Left ventricle myocardium inferior (tissue), 1 donor: ENCODE data around the gene HERC2. TPM values are rescaled to one million over a fixed set of nuclear protein-coding genes. Genes with fewer than 3 reads are reported as not detected.
"Not testable (repeated sequence)": the region's sequence is repeated elsewhere in the genome, so short reads cannot be mapped to it uniquely, and the experiment has no call there.

ENCODE experiments used
- DNase-seq: peaks from one replicate; pipeline ENCODE4 v3.0.0-alpha.2; 2020
- H3K27ac ChIP-seq: fragments of 200-600 bp; replicated peaks from 2 replicates; pipeline ENCODE4 v1.8.0; 2021
- H3K27me3 ChIP-seq: fragments of 200-600 bp; 2 replicates; pipeline ENCODE4 v1.8.0; 2021; ENCODE audit warnings: low read depth
- H3K36me3 ChIP-seq: fragments of 200-600 bp; 2 replicates; pipeline ENCODE4 v1.8.0; 2021
- H3K4me1 ChIP-seq: fragments of 200-600 bp; 2 replicates; pipeline ENCODE4 v1.8.0; 2021
- H3K4me3 ChIP-seq: fragments of 200-600 bp; 2 replicates; pipeline ENCODE4 v1.8.0; 2021; ENCODE audit warnings: mild to moderate bottlenecking, moderate library complexity
- H3K9me3 ChIP-seq: fragments of 200-600 bp; replicated peaks from 2 replicates; pipeline ENCODE4 v1.8.0; 2021
- intact Hi-C: fragments of 100-400 bp; cut with micrococcal nuclease; formaldehyde crosslinking; loops from one replicate; pipeline ENCODE4 v1.11.0; 2022
- total RNA-seq: library from RNA; stranded (reverse); fragmentation: NEBNext Ultra II Directional; extraction: Animal tissue kit (Norgen Biotek cat#: 25700); gene quantifications from one replicate; pipeline ENCODE4 v1.2.1, GENCODE V29; 2021
- TF ChIP-seq, protein P1 (sequence below): fragments of 200-600 bp; IDR thresholded peaks from 2 replicates; pipeline ENCODE4 v1.8.0; 2021; ENCODE audit warnings: antibody characterized with exemption, mild to moderate bottlenecking, borderline replicate concordance
- donor health status: DM: no; HTN: yes; CAD: no; lungs with severe emphysema.

The HERC2 gene
- total RNA-seq, 1 donor from 2014 or later, result 45.8 TPM

DNA sequence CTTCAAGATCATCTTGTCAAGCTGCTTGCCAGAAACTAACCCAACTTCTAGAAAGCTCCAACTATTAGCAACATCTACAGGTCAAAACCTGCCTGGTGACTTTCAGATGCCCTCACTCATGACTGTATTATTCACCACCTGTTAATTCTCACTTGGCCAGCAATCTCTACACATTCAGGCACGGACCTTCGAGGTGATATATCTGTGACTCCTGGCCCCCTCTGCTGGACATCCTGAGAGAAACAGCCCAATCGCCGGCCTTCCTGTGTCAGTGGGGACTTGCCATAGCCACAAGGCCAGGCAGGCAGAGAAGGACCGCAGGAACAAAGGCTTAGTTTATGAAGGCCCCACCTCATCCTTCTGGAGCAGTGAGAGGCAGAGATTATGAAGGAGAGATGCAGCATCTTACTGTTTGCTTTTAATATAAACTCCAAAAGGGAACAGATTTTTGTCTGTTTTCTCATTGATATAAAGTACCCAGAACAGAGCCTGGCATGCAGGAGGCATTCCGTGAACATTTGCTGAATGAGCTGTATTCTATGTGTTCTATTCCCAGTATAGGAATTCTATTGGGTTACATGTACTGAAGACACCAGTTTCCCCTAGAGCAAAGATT, 198.5 kb downstream of the HERC2 start:
- no peaks in the 10 kb centered on the region for H3K27me3 ChIP-seq
- H3K9me3 ChIP-seq, result no peaks in the 10 kb centered on the region
- no peak overlapping the region for H3K4me3 ChIP-seq
- TF ChIP-seq, protein P1, sequence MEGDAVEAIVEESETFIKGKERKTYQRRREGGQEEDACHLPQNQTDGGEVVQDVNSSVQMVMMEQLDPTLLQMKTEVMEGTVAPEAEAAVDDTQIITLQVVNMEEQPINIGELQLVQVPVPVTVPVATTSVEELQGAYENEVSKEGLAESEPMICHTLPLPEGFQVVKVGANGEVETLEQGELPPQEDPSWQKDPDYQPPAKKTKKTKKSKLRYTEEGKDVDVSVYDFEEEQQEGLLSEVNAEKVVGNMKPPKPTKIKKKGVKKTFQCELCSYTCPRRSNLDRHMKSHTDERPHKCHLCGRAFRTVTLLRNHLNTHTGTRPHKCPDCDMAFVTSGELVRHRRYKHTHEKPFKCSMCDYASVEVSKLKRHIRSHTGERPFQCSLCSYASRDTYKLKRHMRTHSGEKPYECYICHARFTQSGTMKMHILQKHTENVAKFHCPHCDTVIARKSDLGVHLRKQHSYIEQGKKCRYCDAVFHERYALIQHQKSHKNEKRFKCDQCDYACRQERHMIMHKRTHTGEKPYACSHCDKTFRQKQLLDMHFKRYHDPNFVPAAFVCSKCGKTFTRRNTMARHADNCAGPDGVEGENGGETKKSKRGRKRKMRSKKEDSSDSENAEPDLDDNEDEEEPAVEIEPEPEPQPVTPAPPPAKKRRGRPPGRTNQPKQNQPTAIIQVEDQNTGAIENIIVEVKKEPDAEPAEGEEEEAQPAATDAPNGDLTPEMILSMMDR, result peak; percentile 76
- intact Hi-C loops, result loop anchor here (5.0 kb wide), 1 partner anchor 36 kb away; no protein-coding TSS in a partner anchor
- peak; percentile 45 for DNase-seq
- H3K27ac ChIP-seq, result no peak overlapping the region
- H3K36me3 ChIP-seq, result peaks cover 69% of the 10 kb centered on the region
- peaks cover 16% of the 10 kb centered on the region for H3K4me1 ChIP-seq

DNA sequence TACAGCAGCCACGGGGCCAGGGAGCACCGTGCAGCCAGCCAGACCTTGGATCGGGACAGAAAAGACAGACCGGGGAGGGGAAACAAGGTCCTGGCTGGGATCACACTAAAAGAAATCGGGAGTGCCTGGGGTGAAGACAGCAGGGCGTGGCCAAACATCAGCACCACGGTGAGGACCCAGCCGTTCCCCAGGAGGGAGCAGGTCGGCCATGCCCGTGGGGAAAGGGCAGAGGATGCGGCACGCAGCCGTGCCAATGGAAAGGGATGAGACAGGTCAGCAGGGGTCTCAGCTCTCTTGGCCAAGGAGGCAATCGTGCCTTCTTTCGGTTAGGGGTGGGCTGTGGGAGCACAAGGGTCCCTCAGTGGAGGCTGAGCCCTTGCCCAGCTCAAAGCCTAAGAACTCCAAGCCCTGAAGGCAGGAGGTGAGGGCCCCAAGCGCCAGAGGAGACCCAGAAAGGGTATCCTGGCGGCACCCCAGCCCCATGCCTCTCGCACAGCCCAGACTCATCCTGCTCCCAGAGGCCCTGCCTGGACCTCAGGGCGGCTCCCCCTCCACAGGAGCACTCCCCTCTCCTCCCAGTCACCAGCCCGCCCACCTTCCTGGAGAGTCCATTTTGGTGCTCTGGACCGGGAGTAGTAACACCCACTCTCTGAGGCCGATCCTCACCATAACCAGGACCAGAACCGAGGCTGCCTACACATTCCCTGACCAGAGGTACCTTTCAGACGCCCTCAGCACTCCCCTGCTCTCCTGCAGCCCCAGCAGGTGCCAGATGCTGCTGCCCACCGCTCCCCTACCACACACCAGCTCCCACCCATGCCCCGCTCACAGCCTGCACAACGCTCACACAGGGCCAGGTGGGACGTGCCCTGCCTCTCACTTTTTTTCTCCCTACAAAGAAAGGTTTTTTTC, 199.7 kb downstream of the HERC2 start:
- Histone ChIP-seq H3K27me3 (no peaks in the 10 kb centered on the region), H3K4me1 (peaks cover 5% of the 10 kb centered on the region), H3K4me3 (no peak overlapping the region), H3K27ac (no peak overlapping the region), H3K9me3 (no peaks in the 10 kb centered on the region), H3K36me3 (peaks cover 79% of the 10 kb centered on the region)
- TF ChIP-seq, protein P1, result no peak
- no peak for DNase-seq
- intact Hi-C loops, result loop anchor here (5.0 kb wide), 1 partner anchor 35 kb away; no protein-coding TSS in a partner anchor

GRCh38 chr15:28121577-28121976, 200.4 kb downstream of the HERC2 start:
- not testable (repeated sequence) for DNase-seq, H3K27me3 ChIP-seq, H3K4me1 ChIP-seq, H3K27ac ChIP-seq, H3K4me3 ChIP-seq, H3K9me3 ChIP-seq
- H3K36me3 ChIP-seq, result peaks cover 81% of the 10 kb centered on the region
- intact Hi-C loops, result loop anchor here (5.0 kb wide), 1 partner anchor 34 kb away; no protein-coding TSS in a partner anchor

- no peaks in the 10 kb centered on the region for H3K9me3 ChIP-seq
- no peak for DNase-seq
- no peak overlapping the region for H3K4me3 ChIP-seq
- no peaks in the 10 kb centered on the region for H3K27me3 ChIP-seq
- TF ChIP-seq, protein P1, result no peak
- H3K4me1 ChIP-seq, result no peaks in the 10 kb centered on the region
- intact Hi-C loops, result loop anchor here (5.0 kb wide), 1 partner anchor 33 kb away; no protein-coding TSS in a partner anchor
- H3K27ac ChIP-seq, result no peak overlapping the region
- peaks cover 92% of the 10 kb centered on the region for H3K36me3 ChIP-seq
Observed at GRCh38 chr15:28120359-28120640, 201.7 kb downstream of the HERC2 start.

- DNase-seq, result no peak
- intact Hi-C loops, result no loop called here
- Histone ChIP-seq H3K9me3 (no peaks in the 10 kb centered on the region), H3K4me3 (no peak overlapping the region), H3K27me3 (no peaks in the 10 kb centered on the region), H3K27ac (no peak overlapping the region), H3K4me1 (no peaks in the 10 kb centered on the region), H3K36me3 (peaks cover 92% of the 10 kb centered on the region)
- TF ChIP-seq, protein P1, result no peak
Observed at GRCh38 chr15:28118531-28118930, 203.4 kb downstream of the HERC2 start.

DNA sequence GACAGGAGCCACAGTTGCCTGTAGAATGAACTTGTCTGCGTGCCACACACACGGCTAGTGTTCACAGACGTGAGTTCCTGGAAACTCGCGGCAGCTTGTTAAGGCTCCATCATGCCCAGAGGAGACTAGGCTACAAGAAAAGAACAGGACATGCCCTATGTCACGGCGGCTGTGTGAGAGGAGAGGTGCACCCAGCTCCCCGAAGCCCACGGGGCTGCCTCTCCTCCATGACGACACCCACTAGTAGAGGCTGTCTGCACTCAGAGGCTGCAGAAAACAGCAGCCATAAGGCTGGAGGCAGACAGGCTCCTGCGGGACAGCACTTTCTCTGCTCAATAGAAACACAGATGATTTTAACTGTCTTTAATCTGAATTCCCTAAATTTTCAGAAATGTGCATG, 203.9 kb downstream of the HERC2 start:
- Histone ChIP-seq H3K9me3 (no peaks in the 10 kb centered on the region), H3K27me3 (no peaks in the 10 kb centered on the region), H3K36me3 (peaks cover 94% of the 10 kb centered on the region), H3K27ac (no peak overlapping the region), H3K4me3 (no peak overlapping the region), H3K4me1 (no peaks in the 10 kb centered on the region)
- intact Hi-C loops, result no loop called here
- no peak for DNase-seq
- TF ChIP-seq, protein P1, result no peak
